Measurements from ENCODE around the gene CFDP1.

Gene CFDP1

GRCh38 chr16:75361936-75362335, 71.4 kb downstream of the CFDP1 start:
- POLR2A ChIA-PET (ENCODE audit: low non-redundant PET): no interaction called here
- CTCF ChIA-PET: interaction anchor here (1.3 kb wide), 1 partner anchor 162 kb away, joined by 4 read pairs; no protein-coding TSS in a partner anchor
- H3K27ac ChIP-seq: no peak overlapping the region
- DNase-seq (ENCODE audit: low spot score): no peak
- TF ChIP-seq CTCF (conservative IDR thresholded peaks at IDR 0.05; ENCODE audit: low read depth): no peak

- no peak for DNase-seq (ENCODE audit: low spot score)
- ChIA-PET POLR2A (ENCODE audit: low non-redundant PET) (no interaction called here), CTCF (no interaction called here)
- TF ChIP-seq CTCF (conservative IDR thresholded peaks at IDR 0.05; ENCODE audit: low read depth): no peak
- H3K27ac ChIP-seq: no peak overlapping the region
Observed at GRCh38 chr16:75354170-75354569, 79.1 kb downstream of the CFDP1 start.

- TF ChIP-seq CTCF (conservative IDR thresholded peaks at IDR 0.05; ENCODE audit: low read depth): no peak
- ChIA-PET CTCF (no interaction called here), POLR2A (ENCODE audit: low non-redundant PET) (no interaction called here)
- H3K27ac ChIP-seq: peak overlapping the region; percentile 70; the same call in 1 of the 2 replicates
- peak; percentile 77 for DNase-seq (ENCODE audit: low spot score)
Observed at GRCh38 chr16:75351183-75351582, 82.1 kb downstream of the CFDP1 start.

- no peak overlapping the region for H3K27ac ChIP-seq
- ChIA-PET CTCF (interaction anchor here (0.6 kb wide), 1 partner anchor 147 kb away, joined by 6 read pairs; no protein-coding TSS in a partner anchor), POLR2A (ENCODE audit: low non-redundant PET) (interaction anchor here (0.6 kb wide), 1 partner anchor 208 kb away, joined by 3 read pairs; no protein-coding TSS in a partner anchor)
- no peak for TF ChIP-seq CTCF (conservative IDR thresholded peaks at IDR 0.05; ENCODE audit: low read depth)
- DNase-seq (ENCODE audit: low spot score): no peak
Observed at GRCh38 chr16:75345711-75346110, 87.6 kb downstream of the CFDP1 start.

- CTCF ChIA-PET: interaction anchor here (1.3 kb wide), 1 partner anchor 110 kb away, joined by 4 read pairs; no protein-coding TSS in a partner anchor
- DNase-seq (ENCODE audit: low spot score): no peak
- POLR2A ChIA-PET (ENCODE audit: low non-redundant PET): no interaction called here
- H3K27ac ChIP-seq: no peak overlapping the region
- TF ChIP-seq CTCF (conservative IDR thresholded peaks at IDR 0.05; ENCODE audit: low read depth): no peak
Observed at GRCh38 chr16:75343941-75344340, 89.4 kb downstream of the CFDP1 start.

- TF ChIP-seq CTCF (conservative IDR thresholded peaks at IDR 0.05; ENCODE audit: low read depth): no peak
- CTCF ChIA-PET: interaction anchor here (1.3 kb wide), 1 partner anchor 110 kb away, joined by 4 read pairs; no protein-coding TSS in a partner anchor
- POLR2A ChIA-PET (ENCODE audit: low non-redundant PET): interaction anchor here (0.6 kb wide), 1 partner anchor 18 kb away, joined by 3 read pairs; no protein-coding TSS in a partner anchor
- no peak overlapping the region for H3K27ac ChIP-seq
- DNase-seq (ENCODE audit: low spot score): no peak
Observed at GRCh38 chr16:75343286-75343685, 90.0 kb downstream of the CFDP1 start.
